Left ventricle myocardium inferior (tissue), 1 donor: Measurements from ENCODE around the gene ESYT2. TPM values are rescaled to one million over a fixed set of nuclear protein-coding genes. Genes with fewer than 3 reads are reported as not detected.
"Not testable (repeated sequence)": the region's sequence is repeated elsewhere in the genome, so short reads cannot be mapped to it uniquely, and the experiment has no call there.

Source experiments
- DNase-seq: peaks from one replicate; pipeline ENCODE4 v3.0.0-alpha.2; 2020
- H3K27ac ChIP-seq: fragments of 200-600 bp; replicated peaks from 2 replicates; pipeline ENCODE4 v1.8.0; 2021
- H3K27me3 ChIP-seq: fragments of 200-600 bp; 2 replicates; pipeline ENCODE4 v1.8.0; 2021; ENCODE audit warnings: low read depth
- H3K36me3 ChIP-seq: fragments of 200-600 bp; 2 replicates; pipeline ENCODE4 v1.8.0; 2021
- H3K4me1 ChIP-seq: fragments of 200-600 bp; 2 replicates; pipeline ENCODE4 v1.8.0; 2021
- H3K4me3 ChIP-seq: fragments of 200-600 bp; 2 replicates; pipeline ENCODE4 v1.8.0; 2021; ENCODE audit warnings: mild to moderate bottlenecking, moderate library complexity
- H3K9me3 ChIP-seq: fragments of 200-600 bp; replicated peaks from 2 replicates; pipeline ENCODE4 v1.8.0; 2021
- intact Hi-C: fragments of 100-400 bp; cut with micrococcal nuclease; formaldehyde crosslinking; loops from one replicate; pipeline ENCODE4 v1.11.0; 2022
- long read RNA-seq: library from polyadenylated mRNA; unstranded; transcript quantifications from one replicate; pipeline ENCODE4 v2.0.0, GENCODE V29; 2021
- total RNA-seq: library from RNA; stranded (reverse); fragmentation: NEBNext Ultra II Directional; extraction: Animal tissue kit (Norgen Biotek cat#: 25700); gene quantifications from one replicate; pipeline ENCODE4 v1.2.1, GENCODE V29; 2021
- TF ChIP-seq, protein P1 (sequence below): fragments of 200-600 bp; IDR thresholded peaks from 2 replicates; pipeline ENCODE4 v1.8.0; 2021; ENCODE audit warnings: antibody characterized with exemption, mild to moderate bottlenecking, borderline replicate concordance
- donor health status: DM: no; HTN: yes; CAD: no; lungs with severe emphysema.

ESYT2 gene
- total RNA-seq, result 41.1 TPM
- long read RNA-seq, full-length matches to known transcripts, result 46 of 69 reads
- long read RNA-seq, partial matches to known transcripts, result 4 of 69 reads
- long read RNA-seq, other reads (novel, unspliced or antisense), result 19 of 69 reads

DNA sequence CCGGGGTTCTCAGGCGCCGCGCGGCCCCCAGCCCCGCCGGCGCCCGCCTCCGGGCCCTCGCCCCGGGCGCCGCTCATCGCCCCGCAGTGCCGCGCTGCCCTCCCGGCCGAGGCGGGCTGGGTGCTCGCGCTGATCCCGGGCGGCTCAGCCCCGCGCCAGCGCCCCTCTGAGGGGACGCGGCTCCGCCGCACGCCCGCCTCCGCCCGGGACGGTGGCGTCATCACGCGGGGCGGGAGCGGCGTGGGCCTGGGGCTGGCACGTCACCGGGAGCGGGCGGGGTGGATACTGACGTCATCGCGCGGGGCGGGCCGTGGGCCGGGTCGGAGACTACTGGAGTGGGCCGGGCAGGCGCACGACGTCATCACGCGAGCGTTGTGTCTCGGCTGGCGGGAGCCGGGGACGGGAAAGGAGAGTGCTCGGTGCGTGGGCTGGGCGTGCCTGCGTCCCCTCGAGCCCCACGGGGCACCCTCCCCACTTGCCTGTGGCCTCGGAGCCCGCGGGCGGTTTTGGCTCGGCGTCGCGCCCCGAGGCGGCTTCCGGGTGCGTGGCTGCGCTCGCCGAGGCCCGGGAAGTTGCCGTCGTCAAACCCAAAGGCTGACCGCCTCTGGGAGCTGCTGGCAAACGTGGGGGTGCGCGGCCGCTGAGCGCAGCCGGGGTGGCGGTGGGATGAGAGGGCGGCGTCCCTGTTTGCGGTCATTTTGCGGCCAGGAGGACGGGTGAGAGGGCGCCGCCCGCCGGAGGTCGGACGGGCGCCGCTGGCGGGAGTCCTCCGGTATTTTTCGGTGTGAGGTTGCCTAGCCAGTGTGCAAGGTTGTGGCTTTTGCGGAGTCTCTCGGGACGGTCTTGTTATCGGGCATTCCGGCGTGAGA lies at the start of gene ESYT2:
Gene ESYT2, minus strand, starts transcription at position 168 of the 869 bp plus-strand sequence. Its CDS starts 91 bp downstream, at position 77.
- Histone ChIP-seq H3K4me1 (peaks cover 61% of the 10 kb centered on the region), H3K27me3 (no peaks in the 10 kb centered on the region), H3K36me3 (no peaks in the 10 kb centered on the region), H3K9me3 (no peaks in the 10 kb centered on the region), H3K27ac (peak within 1 kb of the TSS; percentile 100), H3K4me3 (peak within 1 kb of the TSS; percentile 95)
- TF ChIP-seq, protein P1, sequence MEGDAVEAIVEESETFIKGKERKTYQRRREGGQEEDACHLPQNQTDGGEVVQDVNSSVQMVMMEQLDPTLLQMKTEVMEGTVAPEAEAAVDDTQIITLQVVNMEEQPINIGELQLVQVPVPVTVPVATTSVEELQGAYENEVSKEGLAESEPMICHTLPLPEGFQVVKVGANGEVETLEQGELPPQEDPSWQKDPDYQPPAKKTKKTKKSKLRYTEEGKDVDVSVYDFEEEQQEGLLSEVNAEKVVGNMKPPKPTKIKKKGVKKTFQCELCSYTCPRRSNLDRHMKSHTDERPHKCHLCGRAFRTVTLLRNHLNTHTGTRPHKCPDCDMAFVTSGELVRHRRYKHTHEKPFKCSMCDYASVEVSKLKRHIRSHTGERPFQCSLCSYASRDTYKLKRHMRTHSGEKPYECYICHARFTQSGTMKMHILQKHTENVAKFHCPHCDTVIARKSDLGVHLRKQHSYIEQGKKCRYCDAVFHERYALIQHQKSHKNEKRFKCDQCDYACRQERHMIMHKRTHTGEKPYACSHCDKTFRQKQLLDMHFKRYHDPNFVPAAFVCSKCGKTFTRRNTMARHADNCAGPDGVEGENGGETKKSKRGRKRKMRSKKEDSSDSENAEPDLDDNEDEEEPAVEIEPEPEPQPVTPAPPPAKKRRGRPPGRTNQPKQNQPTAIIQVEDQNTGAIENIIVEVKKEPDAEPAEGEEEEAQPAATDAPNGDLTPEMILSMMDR, result no peak
- intact Hi-C loops, result no loop called here
- peak; percentile 100 for DNase-seq

DNA sequence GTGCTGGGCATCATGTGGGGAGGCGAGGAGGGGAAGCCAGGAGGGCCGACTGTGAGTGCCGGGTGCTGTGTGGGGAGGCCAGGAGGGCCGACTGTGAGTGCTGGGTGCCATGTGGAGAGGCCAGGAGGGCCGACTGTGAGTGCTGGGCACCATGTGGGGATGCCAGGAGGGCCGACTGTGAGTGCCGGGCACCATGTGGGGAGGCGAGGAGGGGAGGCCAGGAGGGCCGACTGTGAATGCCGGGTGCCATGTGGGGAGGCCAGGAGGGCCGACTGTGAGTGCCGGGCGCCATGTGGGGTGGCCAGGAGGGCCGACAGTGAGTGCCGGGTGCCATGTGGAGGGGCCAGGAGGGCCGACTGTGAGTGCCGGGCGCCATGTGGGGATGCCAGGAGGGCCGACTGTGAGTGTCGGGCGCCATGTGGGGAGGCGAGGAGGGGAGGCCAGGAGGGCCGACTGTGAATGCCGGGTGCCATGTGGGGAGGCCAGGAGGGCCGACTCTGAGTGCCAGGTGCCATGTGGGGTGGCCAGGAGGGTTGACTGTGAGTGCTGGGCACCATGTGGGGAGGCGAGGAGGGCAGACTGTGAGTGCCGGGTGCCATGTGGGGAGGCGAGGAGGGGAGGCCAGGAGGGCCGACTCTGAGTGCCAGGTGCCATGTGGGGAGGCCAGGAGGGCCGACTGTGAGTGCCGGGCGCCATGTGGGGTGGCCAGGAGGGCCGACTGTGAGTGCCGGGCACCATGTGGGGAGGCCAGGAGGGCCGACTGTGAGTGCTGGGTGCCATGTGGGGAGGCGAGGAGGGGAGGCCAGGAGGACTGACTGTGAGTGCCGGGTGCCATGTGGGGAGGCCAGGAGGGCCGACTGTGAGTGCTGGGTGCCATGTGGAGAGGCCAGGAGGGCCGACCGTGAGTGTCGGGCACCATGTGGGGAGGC lies 49.1 kb upstream of the ESYT2 start:
- H3K4me1 ChIP-seq, intact Hi-C loops, H3K4me3 ChIP-seq, H3K9me3 ChIP-seq, H3K27me3 ChIP-seq, H3K27ac ChIP-seq, DNase-seq: not testable (repeated sequence)
- H3K36me3 ChIP-seq, result peaks cover 91% of the 10 kb centered on the region

GRCh38 chr7:158876984-158877383 lies 47.7 kb upstream of the ESYT2 start:
- DNase-seq, result no peak
- H3K36me3 ChIP-seq, result peaks cover 91% of the 10 kb centered on the region
- TF ChIP-seq, protein P1, result no peak
- H3K27me3 ChIP-seq, result no peaks in the 10 kb centered on the region
- intact Hi-C loops, result no loop called here
- no peaks in the 10 kb centered on the region for H3K4me1 ChIP-seq
- H3K27ac ChIP-seq, result no peak overlapping the region
- no peaks in the 10 kb centered on the region for H3K9me3 ChIP-seq
- no peak overlapping the region for H3K4me3 ChIP-seq

- TF ChIP-seq, protein P1, result no peak
Observed at GRCh38 chr7:158869876-158870275, 40.6 kb upstream of the ESYT2 start.

DNA sequence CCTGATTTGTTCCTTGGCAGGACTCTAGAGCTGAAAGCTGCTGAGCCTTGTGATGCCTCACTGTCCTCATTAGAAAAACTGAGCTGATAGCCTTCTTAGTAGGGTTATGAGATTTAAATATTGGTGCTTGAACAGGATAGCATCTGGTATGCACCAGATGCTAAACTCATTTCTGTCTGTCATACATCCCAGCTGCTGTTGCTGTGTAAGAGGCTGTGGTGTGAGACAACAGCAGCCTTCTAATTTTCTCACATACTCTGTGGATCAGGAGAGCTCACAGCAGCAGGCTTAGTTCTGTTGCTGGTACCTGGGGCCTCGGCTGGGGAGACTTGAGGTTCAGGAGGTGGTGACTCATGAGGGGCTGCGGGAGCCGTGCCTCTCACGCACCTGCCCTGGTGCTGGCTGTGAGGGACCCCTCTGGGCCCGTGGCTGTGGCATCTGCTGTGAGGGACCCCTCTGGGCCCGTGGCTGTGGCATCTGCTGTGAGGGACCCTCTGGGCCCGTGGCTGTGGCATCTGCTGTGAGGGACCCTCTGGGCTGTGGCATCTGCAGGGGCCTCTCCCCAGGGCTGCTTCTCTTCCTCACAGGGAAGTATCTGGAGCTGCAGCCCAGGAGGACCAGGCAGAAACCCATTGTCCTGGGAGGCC lies 39.6 kb upstream of the ESYT2 start:
- TF ChIP-seq, protein P1, result no peak
- Histone ChIP-seq H3K9me3 (no peaks in the 10 kb centered on the region), H3K4me1 (peaks cover 50% of the 10 kb centered on the region), H3K27ac (peak overlapping the region; percentile 97), H3K36me3 (peaks cover 41% of the 10 kb centered on the region), H3K4me3 (no peak overlapping the region), H3K27me3 (no peaks in the 10 kb centered on the region)
- intact Hi-C loops, result no loop called here
- DNase-seq, result no peak

More at GRCh38 chr7:158869876-158870275, 40.6 kb upstream of the ESYT2 start:
- no peak overlapping the region for H3K4me3 ChIP-seq
- H3K9me3 ChIP-seq, result no peaks in the 10 kb centered on the region
- H3K4me1 ChIP-seq, result peaks cover 42% of the 10 kb centered on the region
- H3K36me3 ChIP-seq, result peaks cover 51% of the 10 kb centered on the region
- intact Hi-C loops, result no loop called here
- H3K27me3 ChIP-seq, result no peaks in the 10 kb centered on the region
- H3K27ac ChIP-seq, result peak overlapping the region; percentile 97
- DNase-seq, result no peak
